Measurements from ENCODE around the gene SDSL.

The SDSL gene

GRCh38 chr12:113416091-113416754 is 6.0 kb upstream of the SDSL start:
- H3K9ac ChIP-seq (ENCODE audit: low read length): no peak overlapping the region
- H4K20me1 ChIP-seq (ENCODE audit: low read depth, low read length): no peaks in the 10 kb centered on the region
- no peaks in the 10 kb centered on the region for H3K27me3 ChIP-seq (ENCODE audit: low read length)
- H3K9me2 ChIP-seq (replicated peaks; ENCODE audit: insufficient read depth, low read length): no peaks in the 10 kb centered on the region
- no peaks in the 10 kb centered on the region for H3K36me3 ChIP-seq (ENCODE audit: low read length)
- TF ChIP-seq EZH2phosphoT487 (conservative IDR thresholded peaks at IDR 0.05; ENCODE audit: low read length): no peak
- no peak for TF ChIP-seq CTCF (IDR thresholded peaks at IDR 0.05; ENCODE audit: insufficient read depth, low read length, poor library complexity, severe bottlenecking)
- no peaks in the 10 kb centered on the region for H3F3A ChIP-seq (ENCODE audit: insufficient read depth)
- H3K79me2 ChIP-seq (ENCODE audit: insufficient read depth, low read length): no peaks in the 10 kb centered on the region
- no peaks in the 10 kb centered on the region for H3K9me3 ChIP-seq (ENCODE audit: insufficient read depth, low read length)
- no peak overlapping the region for H3K4me2 ChIP-seq (ENCODE audit: low read depth, low read length, poor library complexity, severe bottlenecking)
- no peak overlapping the region for H3K27ac ChIP-seq (ENCODE audit: low read depth, low read length)
- no peak overlapping the region for H3K4me3 ChIP-seq (ENCODE audit: insufficient read depth, low read length, poor library complexity, severe bottlenecking)
- no peak overlapping the region for H2AFZ ChIP-seq (ENCODE audit: low read depth, low read length, severe bottlenecking)

- H3K27me3 ChIP-seq (ENCODE audit: low read length): no peaks in the 10 kb centered on the region
- TF ChIP-seq EZH2phosphoT487 (conservative IDR thresholded peaks at IDR 0.05; ENCODE audit: low read length): no peak
- no peak for TF ChIP-seq CTCF (IDR thresholded peaks at IDR 0.05; ENCODE audit: insufficient read depth, low read length, poor library complexity, severe bottlenecking)
- H3K4me2 ChIP-seq (ENCODE audit: low read depth, low read length, poor library complexity, severe bottlenecking): no peak overlapping the region
- no peaks in the 10 kb centered on the region for H3K79me2 ChIP-seq (ENCODE audit: insufficient read depth, low read length)
- H3K27ac ChIP-seq (ENCODE audit: low read depth, low read length): no peak overlapping the region
- H3K9me3 ChIP-seq (ENCODE audit: insufficient read depth, low read length): no peaks in the 10 kb centered on the region
- H3K36me3 ChIP-seq (ENCODE audit: low read length): no peaks in the 10 kb centered on the region
- H3K9ac ChIP-seq (ENCODE audit: low read length): no peak overlapping the region
- H3F3A ChIP-seq (ENCODE audit: insufficient read depth): no peaks in the 10 kb centered on the region
- no peaks in the 10 kb centered on the region for H4K20me1 ChIP-seq (ENCODE audit: low read depth, low read length)
- H3K4me3 ChIP-seq (ENCODE audit: insufficient read depth, low read length, poor library complexity, severe bottlenecking): no peak overlapping the region
- H2AFZ ChIP-seq (ENCODE audit: low read depth, low read length, severe bottlenecking): no peak overlapping the region
- H3K9me2 ChIP-seq (replicated peaks; ENCODE audit: insufficient read depth, low read length): no peaks in the 10 kb centered on the region
Measured at GRCh38 chr12:113418213-113418879, 3.8 kb upstream of the SDSL start.

GRCh38 chr12:113420996-113421595 is 1.1 kb upstream of the SDSL start:
- Histone ChIP-seq H3K79me2 (ENCODE audit: insufficient read depth, low read length) (no peaks in the 10 kb centered on the region), H3K9me3 (ENCODE audit: insufficient read depth, low read length) (no peaks in the 10 kb centered on the region), H3K9ac (ENCODE audit: low read length) (no peak overlapping the region), H3K27ac (ENCODE audit: low read depth, low read length) (no peak overlapping the region), H3K27me3 (ENCODE audit: low read length) (no peaks in the 10 kb centered on the region), H3K9me2 (replicated peaks; ENCODE audit: insufficient read depth, low read length) (no peaks in the 10 kb centered on the region), H4K20me1 (ENCODE audit: low read depth, low read length) (no peaks in the 10 kb centered on the region), H3F3A (ENCODE audit: insufficient read depth) (no peaks in the 10 kb centered on the region), H3K4me2 (ENCODE audit: low read depth, low read length, poor library complexity, severe bottlenecking) (no peak overlapping the region), H3K4me3 (ENCODE audit: insufficient read depth, low read length, poor library complexity, severe bottlenecking) (no peak overlapping the region), H3K36me3 (ENCODE audit: low read length) (no peaks in the 10 kb centered on the region), H2AFZ (ENCODE audit: low read depth, low read length, severe bottlenecking) (no peak overlapping the region)
- TF ChIP-seq CTCF (IDR thresholded peaks at IDR 0.05; ENCODE audit: insufficient read depth, low read length, poor library complexity, severe bottlenecking) (no peak), EZH2phosphoT487 (conservative IDR thresholded peaks at IDR 0.05; ENCODE audit: low read length) (no peak)

Data from SU-DHL-6 (cell line).